RWPE2 (cell line): ENCODE data around the gene KSR2.

Experiments
- ATAC-seq: fragments of 200-7000 bp; cut with Tn5 transposase; 3 replicates; pipeline ENCODE4 v1.9.1; 2021; ENCODE audit warnings: low read depth
- DNase-seq: peaks from one replicate; pipeline ENCODE4 v3.0.0-alpha.2; 2020; ENCODE audit warnings: low spot score
- H3K27ac ChIP-seq: fragments of 450-650 bp; 2 replicates; pipeline ENCODE4 v1.5.1; 2017; ENCODE audit warnings: mild to moderate bottlenecking; ENCODE audit not compliant: poor library complexity, severe bottlenecking
- H3K27me3 ChIP-seq: fragments of 250-450 bp; sonication (Bioruptor Pico); 2 replicates; pipeline ENCODE4 v1.5.1; 2021; ENCODE audit warnings: mild to moderate bottlenecking, moderate library complexity; ENCODE audit not compliant: insufficient read depth, poor library complexity, severe bottlenecking
- H3K36me3 ChIP-seq: fragments of 250-450 bp; sonication (Bioruptor Pico); 2 replicates; pipeline ENCODE4 v1.5.1; 2020; ENCODE audit warnings: low read depth, mild to moderate bottlenecking, moderate library complexity
- H3K4me1 ChIP-seq: fragments of 250-450 bp; sonication (Bioruptor Pico); 2 replicates; pipeline ENCODE4 v1.5.1; 2021; ENCODE audit warnings: mild to moderate bottlenecking, moderate library complexity; ENCODE audit not compliant: insufficient read depth, poor library complexity, severe bottlenecking
- H3K4me3 ChIP-seq: fragments of 250-450 bp; sonication (Bioruptor Pico); 2 replicates; pipeline ENCODE4 v1.5.1; 2021; ENCODE audit warnings: mild to moderate bottlenecking, moderate library complexity; ENCODE audit not compliant: severe bottlenecking
- H3K9me3 ChIP-seq: fragments of 250-450 bp; sonication (Bioruptor Pico); 2 replicates; pipeline ENCODE4 v1.5.1; 2021; ENCODE audit warnings: mild to moderate bottlenecking, moderate library complexity; ENCODE audit not compliant: severe bottlenecking
- TF ChIP-seq, protein P1 (sequence below): fragments of 450-650 bp; IDR thresholded peaks from one replicate; pipeline ENCODE4 v1.5.1; 2017; ENCODE audit warnings: mild to moderate bottlenecking, moderate library complexity; ENCODE audit not compliant: poor library complexity, severe bottlenecking

Gene KSR2

DNA sequence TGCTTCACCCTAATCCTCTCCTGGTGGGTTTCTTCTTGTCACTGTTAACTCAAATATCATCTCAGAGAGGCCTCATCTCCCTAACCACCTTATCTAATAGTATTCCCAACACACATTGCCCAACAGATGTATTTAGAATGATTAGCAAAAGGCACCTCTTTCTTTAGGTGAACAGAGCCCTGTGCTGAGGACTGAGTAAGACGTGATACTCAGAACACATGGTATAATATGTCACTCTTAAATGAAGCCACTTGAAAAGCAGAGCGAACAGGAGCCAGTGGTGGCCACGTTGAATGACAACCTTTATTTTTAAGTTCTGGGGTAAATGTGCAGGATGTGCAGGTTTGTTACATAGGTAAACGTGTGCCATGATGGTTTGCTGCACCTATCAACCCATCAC lies 1.5 kb upstream of the KSR2 start:
- Histone ChIP-seq H3K4me1 (peaks cover 5% of the 10 kb centered on the region), H3K27me3 (no peaks in the 10 kb centered on the region), H3K36me3 (no peaks in the 10 kb centered on the region), H3K9me3 (no peaks in the 10 kb centered on the region), H3K27ac (no peak overlapping the region), H3K4me3 (no peak overlapping the region)
- no peak for DNase-seq
- no peak for ATAC-seq
- TF ChIP-seq, protein P1, sequence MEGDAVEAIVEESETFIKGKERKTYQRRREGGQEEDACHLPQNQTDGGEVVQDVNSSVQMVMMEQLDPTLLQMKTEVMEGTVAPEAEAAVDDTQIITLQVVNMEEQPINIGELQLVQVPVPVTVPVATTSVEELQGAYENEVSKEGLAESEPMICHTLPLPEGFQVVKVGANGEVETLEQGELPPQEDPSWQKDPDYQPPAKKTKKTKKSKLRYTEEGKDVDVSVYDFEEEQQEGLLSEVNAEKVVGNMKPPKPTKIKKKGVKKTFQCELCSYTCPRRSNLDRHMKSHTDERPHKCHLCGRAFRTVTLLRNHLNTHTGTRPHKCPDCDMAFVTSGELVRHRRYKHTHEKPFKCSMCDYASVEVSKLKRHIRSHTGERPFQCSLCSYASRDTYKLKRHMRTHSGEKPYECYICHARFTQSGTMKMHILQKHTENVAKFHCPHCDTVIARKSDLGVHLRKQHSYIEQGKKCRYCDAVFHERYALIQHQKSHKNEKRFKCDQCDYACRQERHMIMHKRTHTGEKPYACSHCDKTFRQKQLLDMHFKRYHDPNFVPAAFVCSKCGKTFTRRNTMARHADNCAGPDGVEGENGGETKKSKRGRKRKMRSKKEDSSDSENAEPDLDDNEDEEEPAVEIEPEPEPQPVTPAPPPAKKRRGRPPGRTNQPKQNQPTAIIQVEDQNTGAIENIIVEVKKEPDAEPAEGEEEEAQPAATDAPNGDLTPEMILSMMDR = no peak

DNA sequence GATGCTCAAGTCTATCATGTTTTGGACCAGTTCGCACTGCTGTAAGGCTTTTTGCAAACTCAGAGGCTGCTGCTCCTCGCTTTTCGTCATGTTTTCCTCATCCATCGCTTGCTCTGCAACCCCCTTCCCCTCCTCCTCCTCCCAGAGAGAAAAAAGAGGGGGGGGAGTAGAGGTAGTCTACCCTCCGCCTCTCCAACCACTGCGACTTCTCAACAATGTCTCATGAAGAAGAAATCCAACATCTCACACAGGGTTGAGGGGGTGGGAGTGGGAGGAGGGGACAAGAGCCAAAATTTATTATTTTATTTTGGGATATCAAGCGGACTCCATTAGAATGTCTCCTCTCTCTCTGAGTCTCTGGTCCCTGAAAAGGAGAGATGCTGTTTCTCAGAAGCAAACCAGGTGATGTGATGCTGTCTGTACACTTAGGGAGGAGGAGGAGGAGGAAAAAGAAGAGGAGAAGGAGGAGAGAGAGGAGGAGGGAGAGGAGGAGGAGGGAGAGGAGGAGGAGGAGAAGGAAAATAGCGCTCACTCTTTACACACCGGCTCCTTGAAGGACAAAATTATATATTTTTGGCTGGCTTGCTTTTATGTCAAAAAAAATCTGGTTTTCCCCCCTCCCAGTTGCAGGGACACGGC lies 520 bp downstream of the KSR2 start:
- no peaks in the 10 kb centered on the region for H3K36me3 ChIP-seq
- H3K27me3 ChIP-seq = no peaks in the 10 kb centered on the region
- no peak overlapping the region for H3K27ac ChIP-seq
- TF ChIP-seq, protein P1 = no peak
- DNase-seq (no peak), ATAC-seq (no peak)
- peaks cover 5% of the 10 kb centered on the region for H3K4me1 ChIP-seq
- no peaks in the 10 kb centered on the region for H3K9me3 ChIP-seq
- peak overlapping the region; percentile 81 for H3K4me3 ChIP-seq

GRCh38 chr12:117967512-117967911 lies 1.3 kb downstream of the KSR2 start:
- Histone ChIP-seq H3K4me3 (no peak overlapping the region), H3K4me1 (peaks cover 5% of the 10 kb centered on the region), H3K27ac (no peak overlapping the region), H3K27me3 (no peaks in the 10 kb centered on the region), H3K9me3 (no peaks in the 10 kb centered on the region), H3K36me3 (no peaks in the 10 kb centered on the region)
- TF ChIP-seq, protein P1 = no peak
- DNase-seq (no peak), ATAC-seq (no peak)

DNA sequence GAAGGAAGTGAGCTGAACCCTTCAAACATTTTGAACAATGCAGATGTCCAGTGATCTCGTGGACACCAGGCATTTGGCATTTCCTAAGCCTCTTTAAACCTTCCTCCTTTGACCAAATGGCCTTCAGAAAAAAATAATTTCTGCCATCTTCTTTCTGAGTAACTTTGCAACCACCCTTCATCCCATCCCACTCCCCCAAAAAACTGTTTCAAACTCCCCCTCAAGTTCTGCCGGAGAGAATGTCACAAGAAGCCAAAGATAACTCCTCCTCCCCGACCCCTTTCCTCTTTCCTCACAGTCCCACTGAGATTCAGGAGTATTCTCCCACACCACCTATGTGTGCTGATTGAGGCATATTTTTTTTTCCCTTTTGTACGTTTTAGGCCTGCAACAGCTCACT lies 1.7 kb downstream of the KSR2 start:
- Histone ChIP-seq H3K9me3 (no peaks in the 10 kb centered on the region), H3K27me3 (no peaks in the 10 kb centered on the region), H3K36me3 (no peaks in the 10 kb centered on the region), H3K27ac (no peak overlapping the region), H3K4me3 (no peak overlapping the region), H3K4me1 (peaks cover 5% of the 10 kb centered on the region)
- ATAC-seq (no peak), DNase-seq (no peak)
- TF ChIP-seq, protein P1 = no peak

- Histone ChIP-seq H3K36me3 (no peaks in the 10 kb centered on the region), H3K4me3 (no peak overlapping the region), H3K4me1 (peaks cover 5% of the 10 kb centered on the region), H3K27me3 (no peaks in the 10 kb centered on the region), H3K9me3 (no peaks in the 10 kb centered on the region), H3K27ac (no peak overlapping the region)
- no peak for ATAC-seq
- TF ChIP-seq, protein P1 = no peak
- DNase-seq = no peak
Measured at GRCh38 chr12:117966511-117966910, 2.3 kb downstream of the KSR2 start.
